GM12878 (cell line): ENCODE results near the gene KLHL8.

Source experiments
- ASH2L ChIP-seq: fragments of 300-600, 200-600 bp; sonication (generic); IDR thresholded peaks from 2 replicates; pipeline ENCODE4 v1.6.1; 2017; ENCODE audit warnings: low read depth, mild to moderate bottlenecking, borderline replicate concordance
- BHLHE40 ChIP-seq, 2 experiments: fragments of 450-650 bp in 1 of 2; IDR thresholded peaks; 2 replicates each; pipeline ENCODE4 v1.6.1; 2011 to 2017; ENCODE audit warnings: low read depth in 2 of 2, borderline replicate concordance in 1 of 2, improper control_type of control experiment in 1 of 2, low read length in 1 of 2, mild to moderate bottlenecking in 1 of 2
- CEBPB ChIP-seq, 2 experiments: fragments of 150-350 bp in 1 of 2; IDR thresholded peaks; 2 replicates each; pipeline ENCODE4 v1.6.1; 2012 to 2014; ENCODE audit warnings: low read depth in 2 of 2, low read length in 2 of 2, borderline replicate concordance in 1 of 2, inconsistent platforms in 1 of 2
- HDAC6 ChIP-seq: fragments of 200-600 bp; sonication (generic); IDR thresholded peaks from one replicate; pipeline ENCODE4 v1.8.0; 2017; ENCODE audit warnings: antibody characterized with exemption; ENCODE audit not compliant: unreplicated experiment
- TF ChIP-seq, protein P1 (sequence below), 3 experiments: IDR thresholded peaks in 2 of 3; conservative IDR thresholded peaks in 1 of 3; 2 replicates each; pipeline ENCODE4 v1.5.1; 2011; ENCODE audit warnings: low read depth in 3 of 3, low read length in 3 of 3, mild to moderate bottlenecking in 3 of 3, control low read depth in 2 of 3, moderate library complexity in 2 of 3, inconsistent platforms in 1 of 3, mixed read lengths in 1 of 3; ENCODE audit not compliant: control insufficient read depth in 2 of 3, insufficient read depth in 1 of 3; ENCODE audit errors: extremely low read depth in 1 of 3

DNA sequence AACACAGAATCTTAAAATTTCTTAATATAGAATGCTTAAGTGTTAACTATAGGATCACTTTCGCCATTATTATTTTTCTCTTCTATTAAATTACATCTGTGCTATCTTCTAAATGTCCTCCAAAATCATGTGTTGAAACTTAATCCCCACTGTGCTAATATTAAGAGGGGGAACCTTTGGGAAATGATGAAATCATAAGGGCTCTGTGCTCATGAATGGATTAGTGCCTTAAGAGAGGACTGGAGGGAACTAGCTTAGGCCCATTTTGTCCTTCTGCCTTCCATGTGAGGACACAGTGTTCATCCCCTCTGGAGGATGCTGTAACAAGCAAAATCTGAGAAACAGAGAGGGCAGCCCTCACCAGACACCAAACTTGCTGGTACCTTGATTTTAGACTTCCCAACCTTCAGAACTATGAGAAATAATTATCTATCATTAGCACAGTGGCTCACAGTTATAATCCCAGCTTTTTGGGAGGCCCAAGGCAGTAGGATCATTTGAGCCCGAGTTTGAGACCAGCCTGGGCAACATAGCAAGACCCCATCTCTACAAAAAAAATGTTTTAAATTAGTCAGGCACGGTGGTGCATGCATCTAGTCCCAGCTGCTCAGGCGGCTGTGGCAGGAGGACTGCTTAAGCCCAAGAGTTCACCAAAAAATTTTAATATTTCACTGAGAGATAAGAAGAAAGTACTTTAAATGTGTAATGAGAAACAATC, 26.3 kb downstream of the KLHL8 start:
- TF ChIP-seq, protein P1, sequence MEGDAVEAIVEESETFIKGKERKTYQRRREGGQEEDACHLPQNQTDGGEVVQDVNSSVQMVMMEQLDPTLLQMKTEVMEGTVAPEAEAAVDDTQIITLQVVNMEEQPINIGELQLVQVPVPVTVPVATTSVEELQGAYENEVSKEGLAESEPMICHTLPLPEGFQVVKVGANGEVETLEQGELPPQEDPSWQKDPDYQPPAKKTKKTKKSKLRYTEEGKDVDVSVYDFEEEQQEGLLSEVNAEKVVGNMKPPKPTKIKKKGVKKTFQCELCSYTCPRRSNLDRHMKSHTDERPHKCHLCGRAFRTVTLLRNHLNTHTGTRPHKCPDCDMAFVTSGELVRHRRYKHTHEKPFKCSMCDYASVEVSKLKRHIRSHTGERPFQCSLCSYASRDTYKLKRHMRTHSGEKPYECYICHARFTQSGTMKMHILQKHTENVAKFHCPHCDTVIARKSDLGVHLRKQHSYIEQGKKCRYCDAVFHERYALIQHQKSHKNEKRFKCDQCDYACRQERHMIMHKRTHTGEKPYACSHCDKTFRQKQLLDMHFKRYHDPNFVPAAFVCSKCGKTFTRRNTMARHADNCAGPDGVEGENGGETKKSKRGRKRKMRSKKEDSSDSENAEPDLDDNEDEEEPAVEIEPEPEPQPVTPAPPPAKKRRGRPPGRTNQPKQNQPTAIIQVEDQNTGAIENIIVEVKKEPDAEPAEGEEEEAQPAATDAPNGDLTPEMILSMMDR (IDR thresholded peaks at IDR 0.05 in 2 of 3, conservative IDR thresholded peaks at IDR 0.05 in 1 of 3; ENCODE audit: control insufficient read depth in 2 of 3, extremely low read depth in 1 of 3, insufficient read depth in 1 of 3, low read depth in 3 of 3, low read length in 3 of 3) = no peak
- TF ChIP-seq HDAC6 = no peak
- no peak for TF ChIP-seq ASH2L
- no peak for TF ChIP-seq BHLHE40 (IDR thresholded peaks at IDR 0.05; ENCODE audit: borderline replicate concordance in 1 of 2, low read depth in 2 of 2, low read length in 1 of 2)
- no peak for TF ChIP-seq CEBPB (IDR thresholded peaks at IDR 0.05; ENCODE audit: borderline replicate concordance in 1 of 2, low read depth in 2 of 2, low read length in 2 of 2)
